IMR-90 (cell line): ENCODE results near the gene MAEA. TPM values are rescaled to one million over a fixed set of nuclear protein-coding genes. Genes with fewer than 3 reads are reported as not detected.

Experiments
- ATAC-seq: fragments of 200-7000 bp; cut with Tn5 transposase; 2 replicates; pipeline ENCODE4 v1.9.1; 2020; ENCODE audit warnings: low read depth, mild to moderate bottlenecking, moderate library complexity
- BruUV-seq: library from RNA; stranded (reverse); fragments of 400-500 nt; replicated peaks from 2 replicates; lab custom pipeline; 2021; lab: Mats Ljungman, UMichigan
- CTCF ChIA-PET: fragments of 300-600 bp; formaldehyde crosslinking; extraction: SDS; loops from one replicate; lab custom pipeline; 2021; ENCODE audit warnings: antibody characterized with exemption; lab: Yijun Ruan, JAX
- POLR2A ChIA-PET: fragments of 300-600 bp; sonication (Branson Sonifier 250); formaldehyde crosslinking; loops from one replicate; lab custom pipeline; 2022; ENCODE audit warnings: antibody characterized with exemption; ENCODE audit not compliant: unreplicated experiment; lab: Charles Lee
- DNase-seq: peaks from one replicate; pipeline ENCODE4 v3.0.0; 2013
- H2AFZ ChIP-seq: replicated peaks from 2 replicates; pipeline ENCODE3; 2013; ENCODE audit warnings: low read length, mild to moderate bottlenecking; ENCODE audit not compliant: poor library complexity
- H2AK5ac ChIP-seq: 2 replicates; pipeline ENCODE4 v1.6.1; 2013; ENCODE audit warnings: low read depth, low read length, inconsistent platforms
- H2AK9ac ChIP-seq: replicated peaks from 2 replicates; pipeline ENCODE3; 2013; ENCODE audit warnings: mild to moderate bottlenecking, low read depth, low read length, moderate library complexity; ENCODE audit not compliant: poor library complexity
- H2BK120ac ChIP-seq: 2 replicates; pipeline ENCODE4 v1.6.1; 2013; ENCODE audit warnings: low read depth, low read length, inconsistent platforms
- H2BK15ac ChIP-seq: 3 replicates; pipeline ENCODE4 v1.6.1; 2013; ENCODE audit warnings: low read depth, low read length, inconsistent platforms
- H2BK20ac ChIP-seq: 2 replicates; pipeline ENCODE4 v1.6.1; 2013; ENCODE audit warnings: low read depth, mild to moderate bottlenecking, inconsistent platforms, low read length, moderate library complexity
- H2BK5ac ChIP-seq: 2 replicates; pipeline ENCODE4 v1.6.1; 2013; ENCODE audit warnings: mild to moderate bottlenecking, low read depth, low read length, inconsistent platforms; ENCODE audit not compliant: poor library complexity, severe bottlenecking
- H3K14ac ChIP-seq: replicated peaks from 2 replicates; pipeline ENCODE4 v1.6.1; 2013; ENCODE audit warnings: low read depth, low read length, inconsistent platforms
- H3K18ac ChIP-seq: 2 replicates; pipeline ENCODE4 v1.6.1; 2013; ENCODE audit warnings: low read depth, low read length, control low read depth
- H3K23ac ChIP-seq: 2 replicates; pipeline ENCODE4 v1.6.1; 2013; ENCODE audit warnings: low read depth, low read length, inconsistent platforms
- H3K27ac ChIP-seq: 2 replicates; pipeline ENCODE4 v1.5.1; 2013; ENCODE audit warnings: mild to moderate bottlenecking, control low read depth, low read length; ENCODE audit not compliant: insufficient read depth
- H3K27me3 ChIP-seq: 2 replicates; pipeline ENCODE4 v1.6.1; 2013; ENCODE audit warnings: low read length; ENCODE audit not compliant: control insufficient read depth, insufficient read depth
- H3K36me3 ChIP-seq: 2 replicates; pipeline ENCODE4 v1.6.1; 2013; ENCODE audit warnings: low read length, mixed read lengths; ENCODE audit not compliant: control insufficient read depth, insufficient read depth
- H3K4ac ChIP-seq: 2 replicates; pipeline ENCODE4 v1.6.1; 2013; ENCODE audit warnings: low read depth, low read length, inconsistent platforms
- H3K4me1 ChIP-seq: 2 replicates; pipeline ENCODE4 v1.6.1; 2013; ENCODE audit warnings: low read length, mixed read lengths; ENCODE audit not compliant: control insufficient read depth, insufficient read depth
- H3K4me2 ChIP-seq: 2 replicates; pipeline ENCODE4 v1.6.1; 2013; ENCODE audit warnings: low read depth, mild to moderate bottlenecking, control low read depth, low read length, moderate library complexity
- H3K4me3 ChIP-seq: 2 replicates; pipeline ENCODE4 v1.5.1; 2013; ENCODE audit warnings: low read depth, mild to moderate bottlenecking, control low read depth, low read length, moderate library complexity; ENCODE audit not compliant: insufficient read depth
- H3K56ac ChIP-seq: 2 replicates; pipeline ENCODE4 v1.6.1; 2013; ENCODE audit warnings: low read length, inconsistent platforms; ENCODE audit not compliant: insufficient read depth; ENCODE audit errors: extremely low read depth
- H3K79me1 ChIP-seq, 2 experiments: 2 replicates each; pipeline ENCODE4 v1.6.1; 2013; ENCODE audit warnings: low read length in 2 of 2, inconsistent platforms in 1 of 2, low read depth in 1 of 2
- H3K9ac ChIP-seq: 2 replicates; pipeline ENCODE4 v1.6.1; 2013; ENCODE audit warnings: low read depth, low read length, control low read depth
- H3K9me1 ChIP-seq: 2 replicates; pipeline ENCODE4 v1.6.1; 2013; ENCODE audit warnings: low read length, inconsistent platforms; ENCODE audit not compliant: insufficient read depth
- H3K9me3 ChIP-seq: 2 replicates; pipeline ENCODE4 v1.6.1; 2013; ENCODE audit warnings: low read length; ENCODE audit not compliant: control insufficient read depth, insufficient read depth
- H4K20me1 ChIP-seq: 2 replicates; pipeline ENCODE4 v1.6.1; 2013; ENCODE audit warnings: low read length, inconsistent platforms; ENCODE audit not compliant: insufficient read depth
- H4K5ac ChIP-seq: 2 replicates; pipeline ENCODE4 v1.6.1; 2013; ENCODE audit warnings: mild to moderate bottlenecking, low read depth, low read length, control low read depth
- H4K8ac ChIP-seq, 2 experiments: 2 replicates each; pipeline ENCODE4 v1.6.1; 2013; ENCODE audit warnings: low read depth in 2 of 2, low read length in 2 of 2, control low read depth in 1 of 2, inconsistent platforms in 1 of 2
- H4K91ac ChIP-seq: 2 replicates; pipeline ENCODE4 v1.6.1; 2013; ENCODE audit warnings: low read depth, low read length, inconsistent platforms; ENCODE audit not compliant: insufficient read depth
- BHLHE40 ChIP-seq: fragments of 150-350 bp; IDR thresholded peaks from 2 replicates; pipeline ENCODE4 v1.6.1; 2016; ENCODE audit warnings: mild to moderate bottlenecking, low read depth, low read length
- RAD21 ChIP-seq: IDR thresholded peaks from 2 replicates; pipeline ENCODE4 v1.6.1; 2012; ENCODE audit warnings: low read length, improper control_type of control experiment
- WGBS, 2 experiments: methylation state at CpG; one replicate each; pipeline versions ENCODE4 v1.1.5 to v1.1.7; 2013; ENCODE audit warnings: missing lambda C conversion rate in 2 of 2; ENCODE audit not compliant: insufficient read length in 1 of 2; ENCODE audit errors: extremely low coverage in 2 of 2; 5-methylcytosine and 5-hydroxymethylcytosine counted together
- dilution Hi-C: fragments of 300-500 bp; cut with HindIII; formaldehyde crosslinking; loops from one replicate; pipeline ENCODE4 v1.14.3; 2018; ENCODE audit warnings: low sequenced_read_pairs; ENCODE audit not compliant: unreplicated experiment
- in situ Hi-C: fragments of 300-500 bp; cut with MboI; formaldehyde crosslinking; loops from 3 replicates; pipeline ENCODE4 v1.14.3; 2019; ENCODE audit warnings: low sequenced_read_pairs, inconsistent platforms, mixed read lengths
- intact Hi-C: fragments of 100-400 bp; cut with micrococcal nuclease; formaldehyde crosslinking; loops from 2 replicates; pipeline ENCODE4 v1.10.0; 2022
- polyA plus RNA-seq, 3 experiments: library from polyadenylated mRNA; depleted of rRNA; stranded (reverse); fragments of >200 nt; gene quantifications; 2 replicates each; pipeline ENCODE4 v1.2.3, GENCODE V29; 2012; ENCODE audit warnings: low replicate concordance in 1 of 3
- total RNA-seq: library from RNA; depleted of rRNA; stranded (reverse); fragments of >200 nt; gene quantifications from 2 replicates; pipeline ENCODE4 v1.2.3, GENCODE V29; 2012

The MAEA gene
- total and polyA plus RNA-seq, 2 of the 4 experiments (the other 2 are of a cell fraction): 61.5 to 108 TPM

- peaks cover 19% of the 10 kb centered on the region for H3K4me1 ChIP-seq
- in situ Hi-C loops (no loop called here), intact Hi-C loops (no loop called here), dilution Hi-C loops (no loop called here)
- no TSS peak for BruUV-seq
- no peak overlapping the region for H3K4ac ChIP-seq
- H2AFZ ChIP-seq: no peak overlapping the region
- no peak overlapping the region for H4K91ac ChIP-seq
- no peak overlapping the region for H4K5ac ChIP-seq
- no peak overlapping the region for H3K56ac ChIP-seq
- no peak overlapping the region for H2AK9ac ChIP-seq
- peak overlapping the region; percentile 12; the same call in 1 of the 2 replicates for H2AK5ac ChIP-seq
- H2BK15ac ChIP-seq: no peak overlapping the region
- H3K4me3 ChIP-seq: no peak overlapping the region
- H3K36me3 ChIP-seq: peaks cover 18% of the 10 kb centered on the region
- no peak overlapping the region for H3K4me2 ChIP-seq
- no peak overlapping the region for H2BK120ac ChIP-seq
- H3K79me1 ChIP-seq: peaks cover 10 to 61% of the 10 kb centered on the region in 2 experiments
- ATAC-seq (no peak), DNase-seq (no peak)
- ChIA-PET CTCF (no interaction called here), POLR2A (no interaction called here)
- peaks cover 69% of the 10 kb centered on the region for H4K20me1 ChIP-seq
- H3K18ac ChIP-seq: no peak overlapping the region
- 88% methylated on average over 11 of the region's 26 CpGs; no CpG with 5 or more reads in 1 of the 2 experiments for WGBS, 2 experiments
- H3K23ac ChIP-seq: no peak overlapping the region
- H2BK5ac ChIP-seq: no peak overlapping the region
- TF ChIP-seq BHLHE40: no peak
- no peak for TF ChIP-seq RAD21
- H3K9ac ChIP-seq: no peak overlapping the region
- no peak overlapping the region for H3K14ac ChIP-seq
- H2BK20ac ChIP-seq: no peak overlapping the region
- no peak overlapping the region for H4K8ac ChIP-seq
- H3K9me3 ChIP-seq: no peaks in the 10 kb centered on the region; the same call in 1 of the 2 replicates
- H3K27ac ChIP-seq: no peak overlapping the region
- peaks cover 34% of the 10 kb centered on the region for H3K9me1 ChIP-seq
- H3K27me3 ChIP-seq: no peaks in the 10 kb centered on the region
Measured at GRCh38 chr4:1245481-1246051, 44.1 kb upstream of the MAEA start.
